Ovary (tissue), 9 donors: ENCODE measurements around the gene FLCN. TPM values are rescaled to one million over a fixed set of nuclear protein-coding genes. Genes with fewer than 3 reads are reported as not detected.

Source experiments
- DNase-seq, 5 donors: peaks; one replicate each; pipeline ENCODE4 v3.0.0-alpha.2; 2019 to 2020
- H3K27ac ChIP-seq, 2 donors: fragments of 200-600 bp; one replicate each; pipeline versions ENCODE4 v1.5.1 to v1.8.0; 2019 to 2022
- H3K27me3 ChIP-seq: fragments of 200-600 bp; one replicate; pipeline ENCODE4 v1.8.0; 2022
- H3K36me3 ChIP-seq: fragments of 200-600 bp; sonication (generic); one replicate; pipeline ENCODE4 v1.5.1; 2019
- H3K4me1 ChIP-seq: one replicate; pipeline ENCODE4 v1.8.1; 2013; ENCODE audit warnings: mild to moderate bottlenecking, moderate library complexity; ENCODE audit not compliant: insufficient read depth
- H3K4me3 ChIP-seq: fragments of 200-600 bp; sonication (generic); one replicate; pipeline ENCODE4 v1.5.1; 2017
- H3K9me3 ChIP-seq, 2 donors: fragments of 200-600 bp in 1 of 2; sonication (generic) in 1 of 2; one replicate each; pipeline versions ENCODE4 v1.5.1 to v1.8.1; 2013 to 2019; ENCODE audit warnings: mild to moderate bottlenecking in 1 of 2, moderate library complexity in 1 of 2
- CTCF ChIP-seq, 3 donors: fragments of 450-650 bp in 2 of 3; fragments of 200-600 bp in 1 of 3; IDR thresholded peaks; one replicate each; pipeline versions ENCODE4 v1.5.1 to v1.8.0; 2016 to 2022; ENCODE audit warnings: antibody characterized with exemption in 3 of 3, mild to moderate bottlenecking in 1 of 3
- EP300 ChIP-seq: sonication (generic); formaldehyde crosslinking; IDR thresholded peaks from one replicate; pipeline ENCODE4 v1.6.1; 2017; ENCODE audit warnings: antibody characterized with exemption
- POLR2A ChIP-seq: fragments of 450-650 bp; IDR thresholded peaks from one replicate; pipeline ENCODE4 v1.6.1; 2017; ENCODE audit warnings: antibody characterized with exemption, mild to moderate bottlenecking, moderate library complexity
- WGBS, 3 donors: extraction: QIAGEN DNeasy Blood & Tissue Kit in 1 of 3; methylation state at CpG; one replicate each; pipeline versions ENCODE4 v1.1.5 to v1.1.7; 2013 to 2017; 5-methylcytosine and 5-hydroxymethylcytosine counted together
- intact Hi-C, 4 donors: fragments of 100-400 bp; cut with DNase I; formaldehyde crosslinking; loops; one replicate each; pipeline versions ENCODE4 v1.11.0 to v1.15.1; 2022 to 2023
- polyA plus RNA-seq, 2 donors: library from polyadenylated mRNA; stranded (reverse); fragments of 200-250 nt in 1 of 2; fragments of 350-450 nt in 1 of 2; fragmentation: Illumina TruSeq in 1 of 2; extraction: RNeasy Lipid Tissue Mini Kit (QIAGEN cat#74804) in 1 of 2; gene quantifications; one replicate each; pipeline ENCODE4 v1.2.3, GENCODE V29; 2013 to 2014
- total RNA-seq, 7 donors: library from RNA; depleted of rRNA in 2 of 7; stranded (reverse); fragments of >200 nt in 2 of 7; fragmentation: NEBNext Ultra II Directional in 3 of 7; extraction: Animal tissue kit (Norgen Biotek cat#: 25700) in 3 of 7; gene quantifications; one replicate each; pipeline versions ENCODE4 v1.1.0 to v1.2.4, GENCODE V29; 2016 to 2023
- donor health status: DM: no; HTN: no; CAD: no; lungs with moderate emphysema.
- donor health status: DM: no; HTN: no; CAD: no.
- donor health status: Bipolar disorder and iron deficiency.
- donor health status: DM: yes; HTN: yes; CAD: no.
- donor health status: DM: no; HTN: no; CAD: no.
- donor health status: DM: yes; HTN: yes; CAD: no.

FLCN gene
- total and polyA plus RNA-seq, 9 donors = 16.4 to 55.7 (median 42.7) TPM

- TF ChIP-seq EP300 = no peak
- TF ChIP-seq CTCF (IDR thresholded peaks at IDR 0.05) = no peak
- no peak for TF ChIP-seq POLR2A
- H3K4me3 ChIP-seq = no peak overlapping the region
- no peak overlapping the region for H3K27ac ChIP-seq
- WGBS, 3 donors = 84 to 93% (median 84%) methylated on average over 12 of the region's 12 CpGs
- no peaks in the 10 kb centered on the region for H3K4me1 ChIP-seq
- DNase-seq = no peak
- H3K9me3 ChIP-seq = no peaks in the 10 kb centered on the region
- no peaks in the 10 kb centered on the region for H3K36me3 ChIP-seq
- intact Hi-C loops = no loop called here
- H3K27me3 ChIP-seq = no peaks in the 10 kb centered on the region
Observed at GRCh38 chr17:17175917-17176316, 61.1 kb downstream of the FLCN start.

- Histone ChIP-seq H3K27ac (no peak overlapping the region), H3K27me3 (no peaks in the 10 kb centered on the region), H3K9me3 (no peaks in the 10 kb centered on the region), H3K4me1 (no peaks in the 10 kb centered on the region), H3K4me3 (no peak overlapping the region), H3K36me3 (no peaks in the 10 kb centered on the region)
- WGBS, 3 donors = 82 to 92% (median 90%) methylated on average over 6 to 8 of the region's 8 CpGs
- no peak for DNase-seq
- TF ChIP-seq POLR2A (no peak), EP300 (no peak), CTCF (IDR thresholded peaks at IDR 0.05) (no peak)
- intact Hi-C loops = no loop called here
Observed at GRCh38 chr17:17175340-17175739, 61.6 kb downstream of the FLCN start.

- Histone ChIP-seq H3K4me1 (no peaks in the 10 kb centered on the region), H3K36me3 (no peaks in the 10 kb centered on the region), H3K4me3 (no peak overlapping the region), H3K27me3 (no peaks in the 10 kb centered on the region), H3K9me3 (no peaks in the 10 kb centered on the region), H3K27ac (no peak overlapping the region)
- TF ChIP-seq CTCF (IDR thresholded peaks at IDR 0.05) (no peak), POLR2A (no peak), EP300 (no peak)
- 92 to 95% (median 95%) methylated on average over 14 of the region's 14 CpGs for WGBS, 3 donors
- no peak for DNase-seq
- intact Hi-C loops = no loop called here
Observed at GRCh38 chr17:17173921-17174320, 63.0 kb downstream of the FLCN start.

GRCh38 chr17:17172990-17173389 is 64.0 kb downstream of the FLCN start:
- intact Hi-C loops = no loop called here
- 91 to 95% (median 94%) methylated on average over 9 of the region's 9 CpGs for WGBS, 3 donors
- no peaks in the 10 kb centered on the region for H3K27me3 ChIP-seq

More at GRCh38 chr17:17172990-17173389, 64.0 kb downstream of the FLCN start:
- no peaks in the 10 kb centered on the region for H3K36me3 ChIP-seq
- no peak for TF ChIP-seq POLR2A
- TF ChIP-seq EP300 = no peak
- no peak for TF ChIP-seq CTCF (IDR thresholded peaks at IDR 0.05)
- no peak for DNase-seq
- no peak overlapping the region for H3K4me3 ChIP-seq
- no peaks in the 10 kb centered on the region for H3K4me1 ChIP-seq
- no peaks in the 10 kb centered on the region for H3K9me3 ChIP-seq
- H3K27ac ChIP-seq = no peak overlapping the region
